Nephron (organoid): ENCODE results near the gene NR4A1.

Experiments used
- H3K27ac Mint-ChIP-seq, 3 experiments: 2 replicates each; pipeline ENCODE4 v1.8.0; 2020; ENCODE audit warnings: mixed read lengths in 3 of 3, mild to moderate bottlenecking in 2 of 3, moderate library complexity in 1 of 3
- H3K27me3 Mint-ChIP-seq: 2 replicates; pipeline ENCODE4 v1.8.0; 2021; ENCODE audit warnings: low read depth, mild to moderate bottlenecking, moderate library complexity, mixed read lengths
- H3K36me3 Mint-ChIP-seq: 2 replicates; pipeline ENCODE4 v1.8.0; 2020; ENCODE audit warnings: low read depth, mixed read lengths
- H3K4me1 Mint-ChIP-seq: 2 replicates; pipeline ENCODE4 v1.8.0; 2020; ENCODE audit warnings: mixed read lengths
- H3K4me3 Mint-ChIP-seq, 3 experiments: 2 replicates each; pipeline ENCODE4 v1.8.0; 2020; ENCODE audit warnings: mild to moderate bottlenecking in 3 of 3, mixed read lengths in 3 of 3, moderate library complexity in 2 of 3
- H3K9me3 Mint-ChIP-seq: 2 replicates; pipeline ENCODE4 v1.8.0; 2020; ENCODE audit warnings: mixed read lengths
- CTCF ChIP-seq, 3 experiments: fragments of 200-600 bp; sonication (generic); IDR thresholded peaks; one replicate each; pipeline ENCODE4 v1.5.0; 2021; ENCODE audit warnings: antibody characterized with exemption in 3 of 3; ENCODE audit not compliant: unreplicated experiment in 3 of 3

Gene NR4A1

GRCh38 chr12:52023182-52023975 is 27.9 kb upstream of the NR4A1 start:
- TF ChIP-seq CTCF (IDR thresholded peaks at IDR 0.05; ENCODE audit: unreplicated experiment in 3 of 3), result peak; percentile 96 to 98 (median 96)
- Mint-ChIP-seq H3K27ac (no peak overlapping the region), H3K9me3 (peaks cover 3% of the 10 kb centered on the region), H3K4me1 (peaks cover 33% of the 10 kb centered on the region), H3K27me3 (peaks cover 22% of the 10 kb centered on the region), H3K36me3 (no peaks in the 10 kb centered on the region), H3K4me3 (peak overlapping the region; percentile 75 to 81 (median 81))

- Mint-ChIP-seq H3K4me1 (peaks cover 33% of the 10 kb centered on the region), H3K9me3 (peaks cover 3% of the 10 kb centered on the region), H3K4me3 (peak overlapping the region; percentile 75 to 81 (median 81)), H3K36me3 (no peaks in the 10 kb centered on the region), H3K27me3 (peaks cover 22% of the 10 kb centered on the region), H3K27ac (no peak overlapping the region)
- TF ChIP-seq CTCF (IDR thresholded peaks at IDR 0.05; ENCODE audit: unreplicated experiment in 3 of 3), result peak in 2 of 3 experiments; percentile 25 to 50
Measured at GRCh38 chr12:52023976-52024688, 27.1 kb upstream of the NR4A1 start.

- peak overlapping the region in 1 of 3 experiments; percentile 49 for H3K27ac Mint-ChIP-seq
- TF ChIP-seq CTCF (IDR thresholded peaks at IDR 0.05; ENCODE audit: unreplicated experiment in 3 of 3), result no peak
- peaks cover 3% of the 10 kb centered on the region for H3K9me3 Mint-ChIP-seq
- peaks cover 36% of the 10 kb centered on the region for H3K4me1 Mint-ChIP-seq
- no peaks in the 10 kb centered on the region for H3K36me3 Mint-ChIP-seq
- peak overlapping the region; percentile 72 to 83 (median 75) for H3K4me3 Mint-ChIP-seq
- peaks cover 25% of the 10 kb centered on the region for H3K27me3 Mint-ChIP-seq
Measured at GRCh38 chr12:52024845-52025230, 26.4 kb upstream of the NR4A1 start.

- no peaks in the 10 kb centered on the region for H3K36me3 Mint-ChIP-seq
- H3K27me3 Mint-ChIP-seq, result peaks cover 25% of the 10 kb centered on the region
- H3K9me3 Mint-ChIP-seq, result peaks cover 3% of the 10 kb centered on the region
- no peak for TF ChIP-seq CTCF (IDR thresholded peaks at IDR 0.05; ENCODE audit: unreplicated experiment in 3 of 3)
- peak overlapping the region in 1 of 3 experiments; percentile 82 for H3K27ac Mint-ChIP-seq
- H3K4me3 Mint-ChIP-seq, result no peak overlapping the region
- peaks cover 28% of the 10 kb centered on the region for H3K4me1 Mint-ChIP-seq
Measured at GRCh38 chr12:52026263-52026662, 25.0 kb upstream of the NR4A1 start.

GRCh38 chr12:52027085-52027843 is 24.0 kb upstream of the NR4A1 start:
- peaks cover 25% of the 10 kb centered on the region for H3K27me3 Mint-ChIP-seq
- no peak overlapping the region for H3K4me3 Mint-ChIP-seq
- no peak for TF ChIP-seq CTCF (IDR thresholded peaks at IDR 0.05; ENCODE audit: unreplicated experiment in 3 of 3)
- no peaks in the 10 kb centered on the region for H3K36me3 Mint-ChIP-seq
- no peak overlapping the region for H3K27ac Mint-ChIP-seq
- peaks cover 34% of the 10 kb centered on the region for H3K4me1 Mint-ChIP-seq
- H3K9me3 Mint-ChIP-seq, result peaks cover 3% of the 10 kb centered on the region
